IMR-90 (cell line): ENCODE data around the gene POLR3A. TPM values are rescaled to one million over a fixed set of nuclear protein-coding genes. Genes with fewer than 3 reads are reported as not detected.
A peak's percentile ranks its signal among the peaks of the same experiment; 100 is the strongest.

Experiments
- ATAC-seq: fragments of 200-7000 bp; cut with Tn5 transposase; 2 replicates; pipeline ENCODE4 v1.9.1; 2020; ENCODE audit warnings: low read depth, mild to moderate bottlenecking, moderate library complexity
- BruUV-seq: library from RNA; stranded (reverse); fragments of 400-500 nt; replicated peaks from 2 replicates; lab custom pipeline; 2021; lab: Mats Ljungman, UMichigan
- CTCF ChIA-PET: fragments of 300-600 bp; formaldehyde crosslinking; extraction: SDS; loops from one replicate; lab custom pipeline; 2021; ENCODE audit warnings: antibody characterized with exemption; lab: Yijun Ruan, JAX
- POLR2A ChIA-PET: fragments of 300-600 bp; sonication (Branson Sonifier 250); formaldehyde crosslinking; loops from one replicate; lab custom pipeline; 2022; ENCODE audit warnings: antibody characterized with exemption; ENCODE audit not compliant: unreplicated experiment; lab: Charles Lee
- DNase-seq: peaks from one replicate; pipeline ENCODE4 v3.0.0; 2013
- H2AFZ ChIP-seq: replicated peaks from 2 replicates; pipeline ENCODE3; 2013; ENCODE audit warnings: low read length, mild to moderate bottlenecking; ENCODE audit not compliant: poor library complexity
- H2AK5ac ChIP-seq: 2 replicates; pipeline ENCODE4 v1.6.1; 2013; ENCODE audit warnings: low read depth, low read length, inconsistent platforms
- H2AK9ac ChIP-seq: replicated peaks from 2 replicates; pipeline ENCODE3; 2013; ENCODE audit warnings: mild to moderate bottlenecking, low read depth, low read length, moderate library complexity; ENCODE audit not compliant: poor library complexity
- H2BK120ac ChIP-seq: 2 replicates; pipeline ENCODE4 v1.6.1; 2013; ENCODE audit warnings: low read depth, low read length, inconsistent platforms
- H2BK15ac ChIP-seq: 3 replicates; pipeline ENCODE4 v1.6.1; 2013; ENCODE audit warnings: low read depth, low read length, inconsistent platforms
- H2BK20ac ChIP-seq: 2 replicates; pipeline ENCODE4 v1.6.1; 2013; ENCODE audit warnings: low read depth, mild to moderate bottlenecking, inconsistent platforms, low read length, moderate library complexity
- H2BK5ac ChIP-seq: 2 replicates; pipeline ENCODE4 v1.6.1; 2013; ENCODE audit warnings: mild to moderate bottlenecking, low read depth, low read length, inconsistent platforms; ENCODE audit not compliant: poor library complexity, severe bottlenecking
- H3K14ac ChIP-seq: replicated peaks from 2 replicates; pipeline ENCODE4 v1.6.1; 2013; ENCODE audit warnings: low read depth, low read length, inconsistent platforms
- H3K18ac ChIP-seq: 2 replicates; pipeline ENCODE4 v1.6.1; 2013; ENCODE audit warnings: low read depth, low read length, control low read depth
- H3K23ac ChIP-seq: 2 replicates; pipeline ENCODE4 v1.6.1; 2013; ENCODE audit warnings: low read depth, low read length, inconsistent platforms
- H3K27ac ChIP-seq: 2 replicates; pipeline ENCODE4 v1.5.1; 2013; ENCODE audit warnings: mild to moderate bottlenecking, control low read depth, low read length; ENCODE audit not compliant: insufficient read depth
- H3K27me3 ChIP-seq: 2 replicates; pipeline ENCODE4 v1.6.1; 2013; ENCODE audit warnings: low read length; ENCODE audit not compliant: control insufficient read depth, insufficient read depth
- H3K36me3 ChIP-seq: 2 replicates; pipeline ENCODE4 v1.6.1; 2013; ENCODE audit warnings: low read length, mixed read lengths; ENCODE audit not compliant: control insufficient read depth, insufficient read depth
- H3K4ac ChIP-seq: 2 replicates; pipeline ENCODE4 v1.6.1; 2013; ENCODE audit warnings: low read depth, low read length, inconsistent platforms
- H3K4me1 ChIP-seq: 2 replicates; pipeline ENCODE4 v1.6.1; 2013; ENCODE audit warnings: low read length, mixed read lengths; ENCODE audit not compliant: control insufficient read depth, insufficient read depth
- H3K4me2 ChIP-seq: 2 replicates; pipeline ENCODE4 v1.6.1; 2013; ENCODE audit warnings: low read depth, mild to moderate bottlenecking, control low read depth, low read length, moderate library complexity
- H3K4me3 ChIP-seq: 2 replicates; pipeline ENCODE4 v1.5.1; 2013; ENCODE audit warnings: low read depth, mild to moderate bottlenecking, control low read depth, low read length, moderate library complexity; ENCODE audit not compliant: insufficient read depth
- H3K56ac ChIP-seq: 2 replicates; pipeline ENCODE4 v1.6.1; 2013; ENCODE audit warnings: low read length, inconsistent platforms; ENCODE audit not compliant: insufficient read depth; ENCODE audit errors: extremely low read depth
- H3K79me1 ChIP-seq, 2 experiments: 2 replicates each; pipeline ENCODE4 v1.6.1; 2013; ENCODE audit warnings: low read length in 2 of 2, inconsistent platforms in 1 of 2, low read depth in 1 of 2
- H3K9ac ChIP-seq: 2 replicates; pipeline ENCODE4 v1.6.1; 2013; ENCODE audit warnings: low read depth, low read length, control low read depth
- H3K9me1 ChIP-seq: 2 replicates; pipeline ENCODE4 v1.6.1; 2013; ENCODE audit warnings: low read length, inconsistent platforms; ENCODE audit not compliant: insufficient read depth
- H3K9me3 ChIP-seq: 2 replicates; pipeline ENCODE4 v1.6.1; 2013; ENCODE audit warnings: low read length; ENCODE audit not compliant: control insufficient read depth, insufficient read depth
- H4K20me1 ChIP-seq: 2 replicates; pipeline ENCODE4 v1.6.1; 2013; ENCODE audit warnings: low read length, inconsistent platforms; ENCODE audit not compliant: insufficient read depth
- H4K5ac ChIP-seq: 2 replicates; pipeline ENCODE4 v1.6.1; 2013; ENCODE audit warnings: mild to moderate bottlenecking, low read depth, low read length, control low read depth
- H4K8ac ChIP-seq, 2 experiments: 2 replicates each; pipeline ENCODE4 v1.6.1; 2013; ENCODE audit warnings: low read depth in 2 of 2, low read length in 2 of 2, control low read depth in 1 of 2, inconsistent platforms in 1 of 2
- H4K91ac ChIP-seq: 2 replicates; pipeline ENCODE4 v1.6.1; 2013; ENCODE audit warnings: low read depth, low read length, inconsistent platforms; ENCODE audit not compliant: insufficient read depth
- BHLHE40 ChIP-seq: fragments of 150-350 bp; IDR thresholded peaks from 2 replicates; pipeline ENCODE4 v1.6.1; 2016; ENCODE audit warnings: mild to moderate bottlenecking, low read depth, low read length
- CEBPB ChIP-seq: IDR thresholded peaks from 2 replicates; pipeline ENCODE4 v1.6.1; 2012; ENCODE audit warnings: low read depth, low read length, improper control_type of control experiment
- FOS ChIP-seq: fragments of 150-350 bp; IDR thresholded peaks from 2 replicates; pipeline ENCODE4 v1.6.1; 2016; ENCODE audit warnings: low read depth, low read length
- MAFK ChIP-seq: IDR thresholded peaks from 2 replicates; pipeline ENCODE4 v1.6.1; 2012; ENCODE audit warnings: low read depth, low read length, improper control_type of control experiment
- MAZ ChIP-seq: IDR thresholded peaks from 2 replicates; pipeline ENCODE4 v1.6.1; 2012; ENCODE audit warnings: low read depth, mild to moderate bottlenecking, low read length, improper control_type of control experiment, moderate library complexity, borderline replicate concordance
- MXI1 ChIP-seq: IDR thresholded peaks from 2 replicates; pipeline ENCODE4 v1.6.1; 2012; ENCODE audit warnings: low read depth, mild to moderate bottlenecking, low read length, moderate library complexity, borderline replicate concordance
- NFE2L2 ChIP-seq: fragments of 150-350 bp; IDR thresholded peaks from 2 replicates; pipeline ENCODE4 v1.6.1; 2016; ENCODE audit warnings: low read depth, mild to moderate bottlenecking, low read length
- POLR2A ChIP-seq: IDR thresholded peaks from 2 replicates; pipeline ENCODE4 v1.6.1; 2012; ENCODE audit warnings: mild to moderate bottlenecking, low read depth, low read length
- RFX5 ChIP-seq: IDR thresholded peaks from 2 replicates; pipeline ENCODE4 v1.8.0; 2012; ENCODE audit warnings: low read depth, mild to moderate bottlenecking, low read length, moderate library complexity
- WGBS, 2 experiments: methylation state at CpG; one replicate each; pipeline versions ENCODE4 v1.1.5 to v1.1.7; 2013; ENCODE audit warnings: missing lambda C conversion rate in 2 of 2; ENCODE audit not compliant: insufficient read length in 1 of 2; ENCODE audit errors: extremely low coverage in 2 of 2; 5-methylcytosine and 5-hydroxymethylcytosine counted together
- dilution Hi-C: fragments of 300-500 bp; cut with HindIII; formaldehyde crosslinking; loops from one replicate; pipeline ENCODE4 v1.14.3; 2018; ENCODE audit warnings: low sequenced_read_pairs; ENCODE audit not compliant: unreplicated experiment
- in situ Hi-C: fragments of 300-500 bp; cut with MboI; formaldehyde crosslinking; loops from 3 replicates; pipeline ENCODE4 v1.14.3; 2019; ENCODE audit warnings: low sequenced_read_pairs, inconsistent platforms, mixed read lengths
- intact Hi-C: fragments of 100-400 bp; cut with micrococcal nuclease; formaldehyde crosslinking; loops from 2 replicates; pipeline ENCODE4 v1.10.0; 2022
- polyA plus RNA-seq, 3 experiments: library from polyadenylated mRNA; depleted of rRNA; stranded (reverse); fragments of >200 nt; gene quantifications; 2 replicates each; pipeline ENCODE4 v1.2.3, GENCODE V29; 2012; ENCODE audit warnings: low replicate concordance in 1 of 3
- total RNA-seq: library from RNA; depleted of rRNA; stranded (reverse); fragments of >200 nt; gene quantifications from 2 replicates; pipeline ENCODE4 v1.2.3, GENCODE V29; 2012
- TF ChIP-seq, protein P1 (sequence below): fragments of 150-350 bp; IDR thresholded peaks from 2 replicates; pipeline ENCODE4 v1.6.1; 2016; ENCODE audit warnings: low read depth, mild to moderate bottlenecking, low read length, moderate library complexity, borderline replicate concordance
- TF ChIP-seq, protein P2 (sequence below): fragments of 150-350 bp; IDR thresholded peaks from 2 replicates; pipeline ENCODE4 v1.6.1; 2017; ENCODE audit warnings: mild to moderate bottlenecking, antibody characterized with exemption, low read length, low read depth

Gene POLR3A
- total and polyA plus RNA-seq, 2 of the 4 experiments (the other 2 are of a cell fraction), result 11.9 to 24.4 TPM

DNA sequence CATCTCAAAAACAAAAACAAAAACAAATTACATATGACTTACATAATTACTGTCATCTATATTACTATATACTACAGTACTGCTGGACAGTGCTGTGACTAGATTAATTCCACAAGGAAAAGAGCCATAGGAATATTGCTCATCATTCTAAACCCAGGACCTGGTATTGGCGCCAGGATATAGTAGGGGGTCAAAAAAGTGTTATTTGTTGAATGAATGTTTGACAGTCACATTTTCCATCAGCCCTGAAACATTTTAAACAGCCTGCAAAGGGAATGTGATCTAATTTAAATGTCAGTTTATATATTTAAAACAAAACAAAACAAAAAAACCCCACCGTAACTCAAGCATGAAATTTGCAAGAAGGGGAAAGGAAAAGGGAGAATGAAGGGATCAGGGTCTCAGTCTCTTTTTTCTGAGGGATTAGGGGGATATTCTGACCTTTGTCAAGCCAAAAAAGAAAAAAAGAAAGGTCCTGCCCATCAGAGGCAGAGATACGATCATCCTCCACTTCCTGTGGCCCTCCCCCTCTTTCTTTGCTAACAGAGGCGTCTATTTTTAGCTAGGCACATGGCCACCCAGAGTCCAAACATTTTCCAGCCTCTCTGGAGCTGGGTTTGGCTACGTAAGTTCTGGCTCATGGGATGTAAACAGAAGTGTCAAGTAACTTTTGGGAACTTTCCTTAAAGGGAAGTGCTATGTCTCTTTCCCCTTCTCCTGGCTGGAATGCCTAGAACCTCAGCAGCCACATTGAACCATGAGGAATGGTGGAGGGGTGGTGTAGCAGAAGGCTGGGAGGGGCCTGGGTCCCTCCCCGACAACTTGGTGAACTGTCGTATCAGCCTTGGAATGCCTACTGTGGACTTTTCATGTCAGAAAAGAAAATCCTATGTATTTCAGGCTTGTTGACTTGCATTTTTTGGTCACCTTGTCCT lies 58.2 kb downstream of the POLR3A start (continued):
- TF ChIP-seq, protein P1, sequence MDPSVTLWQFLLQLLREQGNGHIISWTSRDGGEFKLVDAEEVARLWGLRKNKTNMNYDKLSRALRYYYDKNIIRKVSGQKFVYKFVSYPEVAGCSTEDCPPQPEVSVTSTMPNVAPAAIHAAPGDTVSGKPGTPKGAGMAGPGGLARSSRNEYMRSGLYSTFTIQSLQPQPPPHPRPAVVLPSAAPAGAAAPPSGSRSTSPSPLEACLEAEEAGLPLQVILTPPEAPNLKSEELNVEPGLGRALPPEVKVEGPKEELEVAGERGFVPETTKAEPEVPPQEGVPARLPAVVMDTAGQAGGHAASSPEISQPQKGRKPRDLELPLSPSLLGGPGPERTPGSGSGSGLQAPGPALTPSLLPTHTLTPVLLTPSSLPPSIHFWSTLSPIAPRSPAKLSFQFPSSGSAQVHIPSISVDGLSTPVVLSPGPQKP, result no peak
- TF ChIP-seq FOS, result no peak

DNA sequence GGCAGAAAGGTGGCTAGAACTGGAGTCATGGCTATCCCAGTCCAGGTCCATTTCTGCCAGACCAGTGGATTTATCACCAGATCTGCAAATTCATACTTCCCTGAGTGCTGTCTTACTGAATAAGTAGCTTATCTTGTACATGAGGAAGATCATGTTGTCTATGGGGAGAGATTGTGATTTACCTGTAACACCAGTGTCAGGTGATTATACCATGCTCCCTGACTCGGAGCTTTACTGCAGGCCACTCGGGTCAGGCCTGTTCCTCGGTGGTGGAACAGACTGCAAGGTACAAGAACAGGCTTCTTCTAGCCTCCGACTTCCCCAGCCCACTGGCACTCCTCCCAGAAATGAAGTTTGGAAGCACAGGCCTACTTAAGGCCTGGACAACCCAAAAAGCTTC lies 60.2 kb downstream of the POLR3A start:
- 92% methylated on average over 2 of the region's 4 CpGs; no CpG with 5 or more reads in 1 of the 2 experiments for WGBS, 2 experiments
- no peak for TF ChIP-seq POLR2A
- TF ChIP-seq MXI1, result no peak
- no peak for TF ChIP-seq NFE2L2
- no peak for TF ChIP-seq RFX5
- TF ChIP-seq MAFK, result no peak
- no peak for TF ChIP-seq BHLHE40
- TF ChIP-seq, protein P2, sequence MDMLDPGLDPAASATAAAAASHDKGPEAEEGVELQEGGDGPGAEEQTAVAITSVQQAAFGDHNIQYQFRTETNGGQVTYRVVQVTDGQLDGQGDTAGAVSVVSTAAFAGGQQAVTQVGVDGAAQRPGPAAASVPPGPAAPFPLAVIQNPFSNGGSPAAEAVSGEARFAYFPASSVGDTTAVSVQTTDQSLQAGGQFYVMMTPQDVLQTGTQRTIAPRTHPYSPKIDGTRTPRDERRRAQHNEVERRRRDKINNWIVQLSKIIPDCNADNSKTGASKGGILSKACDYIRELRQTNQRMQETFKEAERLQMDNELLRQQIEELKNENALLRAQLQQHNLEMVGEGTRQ, result no peak
- TF ChIP-seq FOS, result no peak
- TF ChIP-seq CEBPB, result no peak
- no peak for TF ChIP-seq MAZ
- TF ChIP-seq, protein P1, result no peak

More for the DNA sequence above, 60.2 kb downstream of the POLR3A start:
- H2BK5ac ChIP-seq, result no peak overlapping the region
- H3K4me3 ChIP-seq, result no peak overlapping the region
- H2BK120ac ChIP-seq, result peak overlapping the region; percentile 17; the same call in 1 of the 2 replicates
- peaks cover 0 to 23% of the 10 kb centered on the region in 2 experiments; a peak in 2 of 4 replicates for H3K79me1 ChIP-seq
- 0 out of 2 replicates have a peak overlapping the region, but pooled peaks have one; percentile 28 for H3K14ac ChIP-seq
- H2BK20ac ChIP-seq, result peak overlapping the region; percentile 14
- DNase-seq (no peak), ATAC-seq (no peak)
- H3K36me3 ChIP-seq, result no peaks in the 10 kb centered on the region; the same call in 1 of the 2 replicates
- peak overlapping the region; percentile 26; the same call in 1 of the 2 replicates for H3K4ac ChIP-seq
- H4K20me1 ChIP-seq, result no peaks in the 10 kb centered on the region
- H3K9me3 ChIP-seq, result peaks cover 3% of the 10 kb centered on the region
- ChIA-PET CTCF (no interaction called here), POLR2A (no interaction called here)
- no peak overlapping the region for H3K9ac ChIP-seq
- H2AK5ac ChIP-seq, result peak overlapping the region; percentile 86
- peak overlapping the region; percentile 9 for H2AFZ ChIP-seq
- no peak overlapping the region for H2AK9ac ChIP-seq
- H3K27ac ChIP-seq, result no peak overlapping the region
- peaks cover 3% of the 10 kb centered on the region for H3K9me1 ChIP-seq
- no peak overlapping the region for H3K56ac ChIP-seq
- peak overlapping the region in 1 of 2 experiments; percentile 5; a peak in 1 of 4 replicates for H4K8ac ChIP-seq
- H3K23ac ChIP-seq, result no peak overlapping the region
- H2BK15ac ChIP-seq, result peak overlapping the region; percentile 44; the same call in 1 of the 3 replicates
- H4K91ac ChIP-seq, result peak overlapping the region; percentile 26; the same call in 1 of the 2 replicates
- no TSS peak for BruUV-seq
- H3K4me2 ChIP-seq, result no peak overlapping the region
- H4K5ac ChIP-seq, result no peak overlapping the region
- intact Hi-C loops, result no loop called here
- no peaks in the 10 kb centered on the region for H3K27me3 ChIP-seq
- dilution Hi-C loops, result no loop called here
- no peak overlapping the region for H3K18ac ChIP-seq
- in situ Hi-C loops, result no loop called here
- peaks cover 4% of the 10 kb centered on the region for H3K4me1 ChIP-seq
